ENCODE data around the gene ZNF264. TPM values are rescaled to one million over a fixed set of nuclear protein-coding genes. Genes with fewer than 3 reads are reported as not detected.

The ZNF264 gene
- total RNA-seq (2014; rRNA removed; shearing (Covaris generic)) (7.3 and 10.0 TPM in 2 replicates), total RNA-seq (2022) (12.2 and 12.6 TPM in 2 replicates), Bru-seq, nascent RNA (percentile 61 among the genes with signal in this experiment), BruChase-seq, experiment 1, labeled RNA remaining after a 6-hour chase (percentile 60 among the genes with signal in this experiment), BruChase-seq, experiment 2, labeled RNA remaining after a 2-hour chase (percentile 76 among the genes with signal in this experiment)
- long read RNA-seq, partial matches to known transcripts = 0 of 2 reads
- long read RNA-seq, other reads (novel, unspliced or antisense) = 2 of 2 reads

GRCh38 chr19:57191141-57192076 is at the start of gene ZNF264:
TSS of gene ZNF264 (plus strand) at chr19:57191500. CDS start at chr19:57191914, 414 bp downstream.
- Histone ChIP-seq H3K9me2 (ENCODE audit: insufficient read depth, low read length) (no peaks in the 10 kb centered on the region), H3K4me3 (ENCODE audit: low read depth, low read length, poor library complexity, severe bottlenecking) (peak within 1 kb of the TSS; percentile 85), H3K9me3 (ENCODE audit: low read length) (peaks cover 15% of the 10 kb centered on the region; the same call in 1 of the 2 replicates), H4K20me1 (ENCODE audit: insufficient read depth, low read length) (no peaks in the 10 kb centered on the region), H2AFZ (ENCODE audit: low read length) (peak within 1 kb of the TSS; percentile 86), H3K4me1 (ENCODE audit: insufficient read depth, low read length, poor library complexity, severe bottlenecking) (peaks cover 5% of the 10 kb centered on the region), H3K27ac (ENCODE audit: low read depth, low read length, poor library complexity, severe bottlenecking) (peak within 1 kb of the TSS; percentile 45), H3K4me2 (ENCODE audit: low read length) (peak within 1 kb of the TSS; percentile 74), H3K79me2 (ENCODE audit: insufficient read depth, low read depth, low read length) (peaks cover 10% of the 10 kb centered on the region), H3K36me3 (ENCODE audit: insufficient read depth, low read length) (peaks cover 29% of the 10 kb centered on the region)
- CTCF ChIA-PET (ENCODE audit: unreplicated experiment) = no interaction called here
- POLR2A ChIA-PET = no interaction called here
- peak; percentile 80 for DNase-seq (ENCODE audit: low spot score)
- TF ChIP-seq EZH2phosphoT487 (IDR thresholded peaks at IDR 0.05; ENCODE audit: borderline replicate concordance, low read depth, low read length) = no peak
- no peak for TF ChIP-seq CTCF (conservative IDR thresholded peaks at IDR 0.05; ENCODE audit: low read length)
- intact Hi-C loops (cut with micrococcal nuclease; ENCODE audit: unreplicated experiment) = no loop called here
- BruUV-seq (replicated peaks) = TSS peak; percentile 52

- Histone ChIP-seq H3K9me2 (ENCODE audit: insufficient read depth, low read length) (no peaks in the 10 kb centered on the region), H3K4me3 (ENCODE audit: low read depth, low read length, poor library complexity, severe bottlenecking) (no peak overlapping the region), H3K4me1 (ENCODE audit: insufficient read depth, low read length, poor library complexity, severe bottlenecking) (no peaks in the 10 kb centered on the region), H3K79me2 (ENCODE audit: insufficient read depth, low read depth, low read length) (no peaks in the 10 kb centered on the region), H3K4me2 (ENCODE audit: low read length) (no peak overlapping the region), H3K27ac (ENCODE audit: low read depth, low read length, poor library complexity, severe bottlenecking) (no peak overlapping the region), H4K20me1 (ENCODE audit: insufficient read depth, low read length) (no peaks in the 10 kb centered on the region), H2AFZ (ENCODE audit: low read length) (no peak overlapping the region), H3K9me3 (ENCODE audit: low read length) (no peaks in the 10 kb centered on the region), H3K36me3 (ENCODE audit: insufficient read depth, low read length) (no peaks in the 10 kb centered on the region)
- TF ChIP-seq CTCF (conservative IDR thresholded peaks at IDR 0.05; ENCODE audit: low read length) (no peak), EZH2phosphoT487 (IDR thresholded peaks at IDR 0.05; ENCODE audit: borderline replicate concordance, low read depth, low read length) (no peak)
- ChIA-PET CTCF (ENCODE audit: unreplicated experiment) (no interaction called here), POLR2A (no interaction called here)
- intact Hi-C loops (cut with micrococcal nuclease; ENCODE audit: unreplicated experiment) = no loop called here
- no TSS peak for BruUV-seq (replicated peaks)
- DNase-seq (ENCODE audit: low spot score) = no peak
These were observed 49.6 kb upstream of the ZNF264 start for GRCh38 chr19:57141699-57142098.
